Calu3 (cell line): ENCODE data around the gene DNAH14. TPM values are rescaled to one million over a fixed set of nuclear protein-coding genes. Genes with fewer than 3 reads are reported as not detected.

Experiments
- BruUV-seq: library from RNA; stranded (reverse); fragments of 400-500 nt; replicated peaks from 2 replicates; lab custom pipeline; 2021; lab: Mats Ljungman, UMichigan
- CTCF ChIA-PET: fragments of 300-600 bp; sonication (Branson Sonifier 250); formaldehyde crosslinking; loops from one replicate; lab custom pipeline; 2022; ENCODE audit warnings: antibody characterized with exemption; lab: Charles Lee
- DNase-seq: peaks from one replicate; pipeline ENCODE4 v3.0.0; 2022
- H3K27ac Mint-ChIP-seq: one replicate; pipeline ENCODE4 v1.8.0; 2022; ENCODE audit warnings: mixed read lengths; ENCODE audit not compliant: unreplicated experiment
- H3K27me3 Mint-ChIP-seq: one replicate; pipeline ENCODE4 v1.8.0; 2022; ENCODE audit warnings: mixed read lengths; ENCODE audit not compliant: unreplicated experiment
- H3K36me3 Mint-ChIP-seq: one replicate; pipeline ENCODE4 v1.8.0; 2022; ENCODE audit warnings: mild to moderate bottlenecking, moderate library complexity, mixed read lengths; ENCODE audit not compliant: insufficient read depth, unreplicated experiment
- H3K4me1 Mint-ChIP-seq: one replicate; pipeline ENCODE4 v1.8.0; 2022; ENCODE audit warnings: mild to moderate bottlenecking, low read depth, mixed read lengths; ENCODE audit not compliant: unreplicated experiment
- H3K4me3 Mint-ChIP-seq: one replicate; pipeline ENCODE4 v1.8.0; 2022; ENCODE audit warnings: mild to moderate bottlenecking, low read depth, moderate library complexity, mixed read lengths; ENCODE audit not compliant: unreplicated experiment
- H3K9me3 Mint-ChIP-seq: one replicate; pipeline ENCODE4 v1.8.0; 2022; ENCODE audit warnings: low read depth, mixed read lengths; ENCODE audit not compliant: unreplicated experiment
- intact Hi-C: fragments of 100-400 bp; cut with micrococcal nuclease; formaldehyde crosslinking; loops from one replicate; pipeline ENCODE4 v1.10.0; 2022; ENCODE audit not compliant: unreplicated experiment
- total RNA-seq: library from RNA; stranded (reverse); gene quantifications from 2 replicates; pipeline ENCODE4 v1.2.3, GENCODE V29; 2022
- TF ChIP-seq, protein P1 (sequence below): fragments of 200-600 bp; IDR thresholded peaks from one replicate; pipeline ENCODE4 v1.8.0; 2022; ENCODE audit warnings: antibody characterized with exemption; ENCODE audit not compliant: unreplicated experiment

DNAH14 gene
- total RNA-seq, 1 experiment from 2014 or later: 66.8 TPM

DNA sequence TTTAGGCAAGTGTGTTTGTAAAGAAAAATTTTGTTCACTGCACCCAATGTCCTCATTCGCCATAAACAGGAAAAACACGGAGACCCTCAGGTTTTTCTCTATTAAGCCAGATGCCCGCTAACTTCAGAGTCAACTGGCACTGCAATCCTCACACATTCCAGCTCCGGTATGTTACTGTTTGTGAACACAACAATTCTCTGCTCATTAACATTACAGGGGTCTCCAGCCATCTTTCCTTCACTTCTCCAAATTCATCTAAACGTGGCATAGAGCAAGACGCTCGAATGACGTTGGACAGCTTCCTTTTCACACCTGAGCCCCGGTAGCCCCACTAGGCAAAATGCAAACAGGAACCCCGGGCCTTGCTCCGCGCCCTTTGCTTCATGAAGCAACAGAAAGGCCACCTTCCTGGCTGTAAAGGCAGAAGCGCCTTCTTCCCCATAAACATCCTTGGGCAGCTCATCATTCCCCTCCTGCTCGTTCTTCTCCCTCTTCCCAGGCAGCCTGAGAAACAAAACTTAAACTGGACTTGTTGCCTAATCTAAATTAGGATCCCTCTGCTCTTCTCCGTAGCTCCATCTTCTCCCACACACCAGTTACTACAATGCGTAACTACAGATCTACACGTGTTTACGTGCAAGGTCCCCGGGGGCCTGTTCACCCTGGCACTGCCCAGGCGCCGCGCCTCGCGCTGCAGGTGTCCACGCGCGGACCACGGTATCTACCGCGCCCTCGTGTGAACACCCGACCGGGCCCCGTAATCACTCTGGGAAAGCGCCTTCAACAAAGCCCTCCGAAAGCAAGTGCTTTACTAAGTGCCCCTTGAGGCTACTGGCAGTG, 497.1 kb downstream of the DNAH14 start:
- Mint-ChIP-seq H3K36me3 (peaks cover 70% of the 10 kb centered on the region), H3K4me1 (peaks cover 46% of the 10 kb centered on the region), H3K4me3 (peak overlapping the region; percentile 91), H3K9me3 (no peaks in the 10 kb centered on the region), H3K27me3 (no peaks in the 10 kb centered on the region), H3K27ac (peak overlapping the region; percentile 59)
- BruUV-seq: no TSS peak
- TF ChIP-seq, protein P1, sequence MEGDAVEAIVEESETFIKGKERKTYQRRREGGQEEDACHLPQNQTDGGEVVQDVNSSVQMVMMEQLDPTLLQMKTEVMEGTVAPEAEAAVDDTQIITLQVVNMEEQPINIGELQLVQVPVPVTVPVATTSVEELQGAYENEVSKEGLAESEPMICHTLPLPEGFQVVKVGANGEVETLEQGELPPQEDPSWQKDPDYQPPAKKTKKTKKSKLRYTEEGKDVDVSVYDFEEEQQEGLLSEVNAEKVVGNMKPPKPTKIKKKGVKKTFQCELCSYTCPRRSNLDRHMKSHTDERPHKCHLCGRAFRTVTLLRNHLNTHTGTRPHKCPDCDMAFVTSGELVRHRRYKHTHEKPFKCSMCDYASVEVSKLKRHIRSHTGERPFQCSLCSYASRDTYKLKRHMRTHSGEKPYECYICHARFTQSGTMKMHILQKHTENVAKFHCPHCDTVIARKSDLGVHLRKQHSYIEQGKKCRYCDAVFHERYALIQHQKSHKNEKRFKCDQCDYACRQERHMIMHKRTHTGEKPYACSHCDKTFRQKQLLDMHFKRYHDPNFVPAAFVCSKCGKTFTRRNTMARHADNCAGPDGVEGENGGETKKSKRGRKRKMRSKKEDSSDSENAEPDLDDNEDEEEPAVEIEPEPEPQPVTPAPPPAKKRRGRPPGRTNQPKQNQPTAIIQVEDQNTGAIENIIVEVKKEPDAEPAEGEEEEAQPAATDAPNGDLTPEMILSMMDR: no peak
- intact Hi-C loops: no loop called here
- CTCF ChIA-PET: interaction anchor here (2.2 to 2.4 kb wide), 2 partner anchors 14 kb away, joined by 13 to 16 read pairs; no protein-coding TSS in a partner anchor
- DNase-seq: peak; percentile 25

- no peak for DNase-seq
- H3K36me3 Mint-ChIP-seq: peaks cover 63% of the 10 kb centered on the region
- H3K9me3 Mint-ChIP-seq: no peaks in the 10 kb centered on the region
- CTCF ChIA-PET: interaction anchor here (0.6 to 2.4 kb wide), 2 partner anchors 14 to 17 kb away, joined by 3 to 16 read pairs; no protein-coding TSS in a partner anchor
- no peaks in the 10 kb centered on the region for H3K27me3 Mint-ChIP-seq
- peak within 1 kb of the TSS; percentile 91 for H3K4me3 Mint-ChIP-seq
- BruUV-seq: no TSS peak
- TF ChIP-seq, protein P1: no peak
- peak within 1 kb of the TSS; percentile 59 for H3K27ac Mint-ChIP-seq
- H3K4me1 Mint-ChIP-seq: peaks cover 37% of the 10 kb centered on the region
- intact Hi-C loops: loop anchor here (1.0 kb wide), 1 partner anchor 14 kb away; no protein-coding TSS in a partner anchor
These were observed 498.0 kb downstream of the DNAH14 start, which contains the start of gene LBR for GRCh38 chr1:225427235-225428067. Gene LBR, minus strand, starts transcription at chr1:225428038. Its CDS starts 3,963 bp downstream, at chr1:225424075.

DNA sequence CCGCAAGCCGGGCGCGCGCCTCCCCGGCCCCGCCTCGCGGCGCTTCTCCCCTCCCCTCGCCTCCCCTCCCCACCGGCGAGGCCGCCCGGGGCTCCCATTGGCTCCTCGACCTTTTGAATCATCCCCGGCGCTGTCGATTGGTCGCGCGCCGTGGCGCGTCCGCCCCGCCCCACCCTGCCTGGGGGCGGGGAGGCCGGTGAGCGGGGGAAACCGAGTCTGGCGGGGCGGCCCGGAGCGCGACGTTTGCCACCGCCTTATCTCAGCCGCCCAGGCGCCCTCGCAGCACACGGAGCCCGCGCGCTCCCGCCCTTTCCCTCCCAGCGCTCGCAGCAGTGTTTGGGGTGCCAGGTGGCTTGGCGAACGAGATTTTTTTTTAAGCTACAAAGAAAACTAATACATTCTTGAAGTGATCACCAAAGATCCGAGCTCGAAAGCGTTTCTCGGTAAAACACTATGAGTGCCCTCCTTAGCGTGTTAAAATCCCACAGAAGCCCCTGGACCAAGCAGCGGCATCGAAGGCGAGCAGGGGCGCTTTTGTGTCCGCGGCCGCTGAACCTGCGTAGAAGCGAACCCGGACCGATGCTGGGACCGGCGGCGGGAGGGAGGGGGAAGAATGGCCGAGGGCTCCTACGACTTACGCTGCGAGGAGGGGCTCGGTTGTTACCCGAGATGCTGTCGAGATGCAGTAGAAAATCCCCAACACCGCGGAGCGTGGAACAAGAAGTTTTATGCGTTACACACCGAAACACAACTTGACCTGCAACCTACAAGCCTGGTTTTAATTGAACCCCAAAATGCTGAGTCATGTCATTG, 498.8 kb downstream of the DNAH14 start:
- BruUV-seq: TSS peak; percentile 92
- Mint-ChIP-seq H3K9me3 (no peaks in the 10 kb centered on the region), H3K4me1 (peaks cover 29% of the 10 kb centered on the region), H3K27ac (peak overlapping the region; percentile 54), H3K27me3 (no peaks in the 10 kb centered on the region), H3K4me3 (peak overlapping the region; percentile 91), H3K36me3 (peaks cover 55% of the 10 kb centered on the region)
- intact Hi-C loops: loop anchor here (1.0 kb wide), 1 partner anchor 13 kb away; no protein-coding TSS in a partner anchor
- TF ChIP-seq, protein P1: no peak
- DNase-seq: peak; percentile 96
- CTCF ChIA-PET: interaction anchor here (0.6 to 2.4 kb wide), 5 partner anchors 13 to 339 kb away, joined by 3 to 16 read pairs (median 4); no protein-coding TSS in a partner anchor
